Neural crest cell (in vitro differentiated cells): ENCODE measurements around the gene VPS13D. TPM values are rescaled to one million over a fixed set of nuclear protein-coding genes. Genes with fewer than 3 reads are reported as not detected.
"Not testable (repeated sequence)": the region's sequence is repeated elsewhere in the genome, so short reads cannot be mapped to it uniquely, and the experiment has no call there.

Source experiments
- DNase-seq: peaks from one replicate; pipeline ENCODE4 v3.0.0; 2021; ENCODE audit warnings: low read depth, mixed read lengths, low spot score
- H3K27ac Mint-ChIP-seq: one replicate; pipeline ENCODE4 v1.8.0; 2021; ENCODE audit warnings: mild to moderate bottlenecking, mixed read lengths; ENCODE audit not compliant: unreplicated experiment
- H3K27me3 Mint-ChIP-seq: 2 replicates; pipeline ENCODE4 v1.8.0; 2021; ENCODE audit warnings: low read depth, mild to moderate bottlenecking, mixed read lengths
- H3K36me3 Mint-ChIP-seq: 2 replicates; pipeline ENCODE4 v1.8.0; 2021; ENCODE audit warnings: low read depth, mild to moderate bottlenecking, mixed read lengths
- H3K4me1 Mint-ChIP-seq: 2 replicates; pipeline ENCODE4 v1.8.0; 2021; ENCODE audit warnings: mixed read lengths
- H3K4me3 Mint-ChIP-seq: one replicate; pipeline ENCODE4 v1.8.0; 2021; ENCODE audit warnings: mild to moderate bottlenecking, mixed read lengths
- H3K9me3 Mint-ChIP-seq: 2 replicates; pipeline ENCODE4 v1.8.0; 2021; ENCODE audit warnings: mixed read lengths
- CTCF ChIP-seq: fragments of 200-600 bp; sonication (generic); conservative IDR thresholded peaks from 2 replicates; pipeline ENCODE4 v1.5.0; 2021; ENCODE audit warnings: antibody characterized with exemption, mild to moderate bottlenecking
- total RNA-seq: library from RNA; stranded (reverse); gene quantifications from 2 replicates; pipeline ENCODE4 v1.2.1, GENCODE V29; 2021

VPS13D gene
- total RNA-seq, 1 donor from 2014 or later = 24.5 TPM

- no peak for DNase-seq
- Mint-ChIP-seq H3K27ac (no peak overlapping the region), H3K4me1 (no peaks in the 10 kb centered on the region), H3K36me3 (no peaks in the 10 kb centered on the region), H3K4me3 (no peak overlapping the region), H3K27me3 (no peaks in the 10 kb centered on the region), H3K9me3 (no peaks in the 10 kb centered on the region)
- no peak for TF ChIP-seq CTCF
Measured at GRCh38 chr1:12531179-12531499, 301.3 kb downstream of the VPS13D start.

- Mint-ChIP-seq H3K36me3 (no peaks in the 10 kb centered on the region), H3K4me1 (peaks cover 3% of the 10 kb centered on the region), H3K4me3 (no peak overlapping the region), H3K9me3 (no peaks in the 10 kb centered on the region), H3K27ac (no peak overlapping the region), H3K27me3 (no peaks in the 10 kb centered on the region)
- no peak for DNase-seq
- TF ChIP-seq CTCF = no peak
Measured at GRCh38 chr1:12532405-12533315, 302.8 kb downstream of the VPS13D start.

GRCh38 chr1:12536023-12536639, 306.3 kb downstream of the VPS13D start:
- no peaks in the 10 kb centered on the region for H3K27me3 Mint-ChIP-seq
- no peak overlapping the region for H3K4me3 Mint-ChIP-seq
- no peaks in the 10 kb centered on the region for H3K9me3 Mint-ChIP-seq
- DNase-seq = no peak
- no peak overlapping the region for H3K27ac Mint-ChIP-seq
- TF ChIP-seq CTCF = no peak
- H3K36me3 Mint-ChIP-seq = no peaks in the 10 kb centered on the region
- peaks cover 9% of the 10 kb centered on the region for H3K4me1 Mint-ChIP-seq

GRCh38 chr1:12537294-12537693, 307.5 kb downstream of the VPS13D start:
- no peak for DNase-seq
- H3K4me1 Mint-ChIP-seq = peaks cover 14% of the 10 kb centered on the region
- no peaks in the 10 kb centered on the region for H3K36me3 Mint-ChIP-seq
- H3K27me3 Mint-ChIP-seq = no peaks in the 10 kb centered on the region
- TF ChIP-seq CTCF = no peak
- no peak overlapping the region for H3K4me3 Mint-ChIP-seq
- no peak overlapping the region for H3K27ac Mint-ChIP-seq
- H3K9me3 Mint-ChIP-seq = no peaks in the 10 kb centered on the region

- DNase-seq = no peak
- Mint-ChIP-seq H3K9me3 (no peaks in the 10 kb centered on the region), H3K27me3 (no peaks in the 10 kb centered on the region), H3K36me3 (no peaks in the 10 kb centered on the region), H3K27ac (no peak overlapping the region), H3K4me3 (no peak overlapping the region), H3K4me1 (peaks cover 16% of the 10 kb centered on the region)
- TF ChIP-seq CTCF = no peak
Measured at GRCh38 chr1:12537906-12538461, 308.2 kb downstream of the VPS13D start.

GRCh38 chr1:12538536-12538935, 308.7 kb downstream of the VPS13D start:
- H3K36me3 Mint-ChIP-seq, H3K27ac Mint-ChIP-seq, H3K27me3 Mint-ChIP-seq, H3K9me3 Mint-ChIP-seq, DNase-seq, H3K4me3 Mint-ChIP-seq: not testable (repeated sequence)
- peaks cover 16% of the 10 kb centered on the region for H3K4me1 Mint-ChIP-seq
